HepG2 (cell line): Measurements from ENCODE around the gene AK9.

Experiments used
- CTCF ChIP-seq: sonication (generic); formaldehyde crosslinking; IDR thresholded peaks from 2 replicates; pipeline ENCODE4 v1.5.0; 2020; ENCODE audit warnings: mild to moderate bottlenecking, missing genetic modification reagents, moderate library complexity
- FOXM1 ChIP-seq: sonication (generic); formaldehyde crosslinking; IDR thresholded peaks from 2 replicates; pipeline ENCODE4 v1.5.0; 2020; ENCODE audit warnings: missing genetic modification reagents
- NFKB2 ChIP-seq: sonication (generic); formaldehyde crosslinking; IDR thresholded peaks from 2 replicates; pipeline ENCODE4 v1.4.0; 2020; ENCODE audit warnings: missing genetic modification reagents, borderline replicate concordance
- NONO ChIP-seq, 2 experiments: fragments of 450-650 bp in 1 of 2; sonication (generic) in 1 of 2; formaldehyde crosslinking in 1 of 2; IDR thresholded peaks in 1 of 2; conservative IDR thresholded peaks in 1 of 2; 2 replicates each; pipeline versions ENCODE4 v1.6.1 to v1.8.0; 2017 to 2022; ENCODE audit warnings: mild to moderate bottlenecking in 1 of 2, missing genetic modification reagents in 1 of 2, moderate library complexity in 1 of 2
- SUZ12 ChIP-seq: fragments of 150-350 bp; IDR thresholded peaks from 2 replicates; pipeline ENCODE4 v1.6.1; 2014; ENCODE audit warnings: low read depth, low read length
- TP53 ChIP-seq: sonication (generic); formaldehyde crosslinking; conservative IDR thresholded peaks from 2 replicates; pipeline ENCODE4 v1.4.0; 2020; ENCODE audit warnings: missing genetic modification reagents

GRCh38 chr6:109510358-109510757, 180.6 kb downstream of the AK9 start:
- no peak for TF ChIP-seq SUZ12
- TF ChIP-seq FOXM1 = no peak
- no peak for TF ChIP-seq CTCF (CRISPR knock-in tag)
- TF ChIP-seq TP53 (CRISPR knock-in tag) = no peak
- no peak for TF ChIP-seq NFKB2 (CRISPR knock-in tag)
- no peak for TF ChIP-seq NONO (IDR thresholded peaks at IDR 0.05)
- TF ChIP-seq NONO (CRISPR knock-in tag; conservative IDR thresholded peaks at IDR 0.05) = no peak
